NT2/D1 (cell line): ENCODE results near the gene BTBD8.

Source experiments
- SUZ12 ChIP-seq: IDR thresholded peaks from 2 replicates; pipeline ENCODE4 v1.6.1; 2011; ENCODE audit not compliant: insufficient read length, insufficient read depth; ENCODE audit errors: extremely low read depth
- YY1 ChIP-seq: IDR thresholded peaks from 2 replicates; pipeline ENCODE4 v1.6.1; 2011; ENCODE audit not compliant: insufficient read length, insufficient read depth
- ZNF274 ChIP-seq: IDR thresholded peaks from 2 replicates; pipeline ENCODE4 v1.6.1; 2011; ENCODE audit warnings: mild to moderate bottlenecking, low read depth, low read length

DNA sequence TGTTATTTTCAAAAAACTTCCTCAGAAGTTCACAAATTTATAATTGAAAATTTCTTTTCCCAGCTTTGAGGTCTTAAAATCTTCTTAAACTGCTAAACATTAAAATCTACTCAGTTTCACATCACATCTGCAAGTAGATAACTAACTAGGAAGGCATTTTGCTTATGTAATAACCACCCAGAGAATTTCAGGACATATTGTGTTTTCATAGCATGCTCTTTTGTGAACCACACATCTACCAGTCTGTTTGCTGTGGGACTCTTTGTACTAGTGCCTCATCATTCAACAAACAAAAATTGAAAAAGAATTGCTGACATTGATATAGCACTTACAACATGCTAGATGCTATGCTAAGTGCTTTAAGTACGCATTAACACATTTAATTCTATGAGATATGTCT is 105.9 kb downstream of the BTBD8 start:
- TF ChIP-seq YY1 (no peak), SUZ12 (no peak), ZNF274 (no peak)
